Uterus (tissue), 4 donors: ENCODE measurements around the gene ID1. TPM values are rescaled to one million over a fixed set of nuclear protein-coding genes. Genes with fewer than 3 reads are reported as not detected.
"Not testable (repeated sequence)": the region's sequence is repeated elsewhere in the genome, so short reads cannot be mapped to it uniquely, and the experiment has no call there.

Source experiments
- DNase-seq, 2 donors: peaks; one replicate each; pipeline ENCODE4 v3.0.0-alpha.2; 2019 to 2020
- H3K27ac ChIP-seq, 2 donors: fragments of 200-600 bp; sonication (generic); 1 replicate in 1 of 2; 2 replicates in 1 of 2; pipeline ENCODE4 v1.5.1; 2016 to 2018
- H3K27me3 ChIP-seq, 2 donors: fragments of 200-600 bp; sonication (generic); one replicate each; pipeline ENCODE4 v1.5.1; 2018 to 2019; ENCODE audit warnings: control low read depth in 1 of 2
- H3K36me3 ChIP-seq, 2 donors: fragments of 200-600 bp; sonication (generic); one replicate each; pipeline ENCODE4 v1.5.1; 2019; ENCODE audit warnings: control low read depth in 1 of 2
- H3K4me1 ChIP-seq, 2 donors: fragments of 200-600 bp; sonication (generic); one replicate each; pipeline ENCODE4 v1.5.1; 2018 to 2019; ENCODE audit warnings: control low read depth in 1 of 2
- H3K4me3 ChIP-seq, 2 donors: fragments of 200-600 bp; sonication (generic); 1 replicate in 1 of 2; 2 replicates in 1 of 2; pipeline ENCODE4 v1.5.1; 2018 to 2019; ENCODE audit warnings: mild to moderate bottlenecking in 1 of 2
- H3K9me3 ChIP-seq, 2 donors: fragments of 200-600 bp; sonication (generic); one replicate each; pipeline ENCODE4 v1.5.1; 2019; ENCODE audit warnings: control low read depth in 1 of 2
- POLR2A ChIP-seq, 2 donors: fragments of 450-650 bp; IDR thresholded peaks; one replicate each; pipeline ENCODE4 v1.6.1; 2016; ENCODE audit warnings: antibody characterized with exemption in 2 of 2, mild to moderate bottlenecking in 1 of 2, moderate library complexity in 1 of 2
- intact Hi-C: fragments of 100-400 bp; cut with DNase I; formaldehyde crosslinking; loops from one replicate; pipeline ENCODE4 v1.15.1; 2023; ENCODE audit warnings: low total_unique reads
- total RNA-seq, 4 donors: library from RNA; depleted of rRNA in 3 of 4; stranded (reverse); fragments of >200 nt in 3 of 4; gene quantifications; one replicate each; pipeline versions ENCODE4 v1.1.0 to v1.2.4, GENCODE V29; 2014 to 2023
- TF ChIP-seq, protein P1 (sequence below), 4 experiments: fragments of 200-600 bp in 2 of 4; fragments of 450-650 bp in 2 of 4; sonication (generic) in 2 of 4; IDR thresholded peaks; one replicate each; pipeline ENCODE4 v1.5.1; 2016 to 2019; ENCODE audit warnings: antibody characterized with exemption in 4 of 4, mild to moderate bottlenecking in 2 of 4, moderate library complexity in 1 of 4
- donor health status: DM: yes; HTN: yes; CAD: no.

ID1 gene
- total RNA-seq, 4 donors from 2014 or later: 364 to 646 (median 505) TPM

DNA sequence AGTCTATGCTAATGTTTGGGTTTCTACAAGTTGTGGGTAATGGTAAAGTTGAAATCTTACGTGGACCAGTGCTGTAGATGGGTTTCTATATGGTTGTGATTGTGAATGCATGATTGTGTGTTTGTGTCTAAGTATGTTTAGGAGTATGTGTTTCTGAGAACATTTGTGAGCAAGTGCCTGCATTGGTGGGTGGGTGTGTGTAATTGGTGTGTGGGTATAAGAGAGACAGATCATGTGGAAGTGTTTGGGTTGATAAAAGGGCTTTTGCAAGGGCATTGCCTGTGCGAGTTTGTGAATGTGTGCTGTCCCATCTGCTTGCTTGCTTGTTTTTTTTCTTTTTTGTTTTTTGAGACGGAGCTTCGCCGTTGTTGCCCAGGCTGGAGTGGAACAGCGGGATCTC is 25.8 kb upstream of the ID1 start:
- H3K27me3 ChIP-seq: no peaks in the 10 kb centered on the region
- no peak overlapping the region for H3K27ac ChIP-seq
- H3K9me3 ChIP-seq: no peaks in the 10 kb centered on the region
- H3K4me3 ChIP-seq: no peak overlapping the region
- intact Hi-C loops: no loop called here
- TF ChIP-seq, protein P1, sequence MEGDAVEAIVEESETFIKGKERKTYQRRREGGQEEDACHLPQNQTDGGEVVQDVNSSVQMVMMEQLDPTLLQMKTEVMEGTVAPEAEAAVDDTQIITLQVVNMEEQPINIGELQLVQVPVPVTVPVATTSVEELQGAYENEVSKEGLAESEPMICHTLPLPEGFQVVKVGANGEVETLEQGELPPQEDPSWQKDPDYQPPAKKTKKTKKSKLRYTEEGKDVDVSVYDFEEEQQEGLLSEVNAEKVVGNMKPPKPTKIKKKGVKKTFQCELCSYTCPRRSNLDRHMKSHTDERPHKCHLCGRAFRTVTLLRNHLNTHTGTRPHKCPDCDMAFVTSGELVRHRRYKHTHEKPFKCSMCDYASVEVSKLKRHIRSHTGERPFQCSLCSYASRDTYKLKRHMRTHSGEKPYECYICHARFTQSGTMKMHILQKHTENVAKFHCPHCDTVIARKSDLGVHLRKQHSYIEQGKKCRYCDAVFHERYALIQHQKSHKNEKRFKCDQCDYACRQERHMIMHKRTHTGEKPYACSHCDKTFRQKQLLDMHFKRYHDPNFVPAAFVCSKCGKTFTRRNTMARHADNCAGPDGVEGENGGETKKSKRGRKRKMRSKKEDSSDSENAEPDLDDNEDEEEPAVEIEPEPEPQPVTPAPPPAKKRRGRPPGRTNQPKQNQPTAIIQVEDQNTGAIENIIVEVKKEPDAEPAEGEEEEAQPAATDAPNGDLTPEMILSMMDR (IDR thresholded peaks at IDR 0.05): no peak
- TF ChIP-seq POLR2A (IDR thresholded peaks at IDR 0.05): no peak
- H3K36me3 ChIP-seq: no peaks in the 10 kb centered on the region
- DNase-seq: no peak
- no peaks in the 10 kb centered on the region for H3K4me1 ChIP-seq

DNA sequence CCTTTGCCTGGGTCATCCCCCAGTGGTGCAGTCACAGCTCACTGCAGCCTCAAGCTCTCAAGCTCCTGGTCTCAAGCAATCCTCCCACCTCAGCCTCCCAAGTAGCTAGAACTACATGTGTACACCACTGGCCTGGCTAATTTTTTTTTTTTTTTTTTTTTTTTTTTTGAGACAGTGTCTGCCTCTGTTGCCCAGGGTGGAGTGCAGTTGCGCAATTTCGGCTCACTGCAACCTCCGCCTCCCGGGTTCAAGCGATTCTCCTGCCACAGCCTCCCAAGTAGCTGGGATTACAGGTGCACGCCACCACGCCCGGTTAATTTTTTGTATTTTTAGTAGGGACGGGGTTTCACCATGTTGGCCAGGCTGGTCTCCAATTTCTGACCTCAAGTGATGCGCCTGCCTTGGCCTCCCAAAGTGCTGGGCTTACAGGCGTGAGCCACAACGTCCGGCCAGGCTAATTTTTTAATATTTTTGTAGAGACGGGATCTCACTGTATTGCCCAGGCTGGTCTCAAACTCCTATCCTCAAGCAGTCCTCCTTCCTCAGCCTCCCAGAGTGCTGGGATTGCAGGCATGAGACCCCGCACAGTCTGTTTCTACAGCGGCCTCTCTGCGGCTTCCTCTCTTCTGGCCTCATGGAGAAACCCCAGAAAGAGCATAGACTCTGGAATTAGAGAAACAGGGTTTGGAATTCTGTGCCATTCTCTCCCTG is 25.0 kb upstream of the ID1 start:
- H3K27ac ChIP-seq, H3K9me3 ChIP-seq, intact Hi-C loops, DNase-seq, H3K36me3 ChIP-seq, H3K4me3 ChIP-seq, H3K27me3 ChIP-seq, H3K4me1 ChIP-seq: not testable (repeated sequence)

DNA sequence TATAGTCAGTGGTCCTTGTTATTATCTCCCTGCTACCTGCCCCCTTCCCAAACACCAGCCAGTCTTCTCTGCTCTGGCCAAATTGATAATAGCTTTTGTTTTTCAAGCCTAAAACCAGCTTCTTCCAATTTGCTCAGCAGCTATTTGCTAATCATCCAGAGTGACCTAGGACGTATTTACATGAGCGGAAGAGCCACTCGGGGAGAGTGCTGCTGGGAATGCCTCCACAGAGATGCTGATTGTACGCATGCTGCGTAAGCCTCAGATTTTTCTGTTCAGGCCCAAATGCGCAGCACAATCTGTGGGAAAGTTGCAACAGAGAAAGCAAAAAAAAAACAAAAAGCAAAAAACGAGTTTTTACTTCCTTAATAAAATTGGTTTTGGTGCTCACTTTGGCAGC is 24.4 kb upstream of the ID1 start:
- Histone ChIP-seq H3K4me1 (no peaks in the 10 kb centered on the region), H3K9me3 (no peaks in the 10 kb centered on the region), H3K27me3 (no peaks in the 10 kb centered on the region), H3K4me3 (no peak overlapping the region), H3K36me3 (no peaks in the 10 kb centered on the region), H3K27ac (no peak overlapping the region)
- no peak for DNase-seq
- no peak for TF ChIP-seq POLR2A (IDR thresholded peaks at IDR 0.05)
- TF ChIP-seq, protein P1 (IDR thresholded peaks at IDR 0.05): no peak
- intact Hi-C loops: no loop called here

DNA sequence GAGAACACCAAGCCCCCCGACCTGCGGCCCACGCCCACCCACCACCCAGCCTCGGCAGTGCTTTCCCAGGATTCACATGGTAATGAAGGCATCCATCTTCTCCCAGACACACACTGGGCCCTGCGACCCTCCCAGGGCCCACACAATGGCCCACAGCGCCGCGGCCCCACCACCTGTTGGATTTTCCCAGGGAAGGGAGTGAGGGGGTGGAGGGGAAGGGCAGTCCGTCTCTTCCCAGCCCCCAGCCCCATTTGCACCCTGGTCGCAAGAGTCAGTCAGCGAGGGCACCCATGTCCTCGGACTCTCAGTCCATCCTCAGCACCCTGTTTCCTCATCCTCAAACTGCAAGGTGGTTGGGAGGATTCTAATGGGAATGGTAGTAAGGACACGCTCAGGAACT is 23.7 kb upstream of the ID1 start:
- intact Hi-C loops: no loop called here
- Histone ChIP-seq H3K4me1 (no peaks in the 10 kb centered on the region), H3K27me3 (no peaks in the 10 kb centered on the region), H3K9me3 (no peaks in the 10 kb centered on the region), H3K4me3 (no peak overlapping the region), H3K36me3 (no peaks in the 10 kb centered on the region), H3K27ac (no peak overlapping the region)
- no peak for TF ChIP-seq POLR2A (IDR thresholded peaks at IDR 0.05)
- TF ChIP-seq, protein P1 (IDR thresholded peaks at IDR 0.05): no peak
- DNase-seq: no peak

DNA sequence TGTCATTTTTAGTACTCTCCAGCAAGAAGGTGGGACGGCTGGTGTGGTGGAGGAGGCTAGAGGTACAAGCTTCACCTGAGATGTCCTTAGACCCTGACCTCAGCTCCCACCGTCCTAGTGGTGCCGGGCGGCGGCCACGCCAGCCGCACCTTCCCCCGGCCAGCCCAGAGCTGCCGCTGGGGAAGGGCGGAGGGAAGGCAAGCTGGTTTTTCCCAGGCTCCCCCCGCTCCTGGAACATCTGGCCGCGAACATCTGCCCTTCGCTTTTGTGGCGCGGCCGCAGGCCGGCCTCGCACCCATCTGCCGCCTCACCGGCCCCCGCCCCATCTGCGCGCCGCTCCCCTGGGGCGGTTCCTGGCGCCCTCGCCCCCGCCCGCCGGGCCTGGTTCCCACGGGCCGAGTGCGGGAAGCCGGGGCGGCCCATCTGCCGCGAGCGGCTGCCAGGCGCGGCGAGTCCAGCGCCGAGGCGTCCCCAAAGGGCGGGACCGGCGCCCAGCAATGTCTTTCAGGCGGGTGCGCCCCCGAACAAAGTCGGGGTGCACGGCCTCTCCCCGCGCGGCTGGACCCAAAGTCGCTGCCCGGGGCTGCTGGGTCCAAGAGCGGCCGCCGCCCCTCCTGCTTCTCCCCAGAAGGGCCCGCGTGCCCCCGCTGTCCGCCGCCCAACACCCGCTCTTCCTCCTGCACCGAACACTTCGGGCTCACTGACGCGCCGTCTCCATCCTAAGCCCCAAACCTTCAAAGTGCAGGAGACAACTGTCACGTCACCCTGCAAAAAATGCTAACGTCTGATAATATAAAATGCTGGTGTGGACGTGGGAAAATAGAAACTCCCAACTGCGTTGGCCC is 17.3 kb upstream of the ID1 start:
- intact Hi-C loops: no loop called here
- Histone ChIP-seq H3K4me1 (no peaks in the 10 kb centered on the region), H3K36me3 (no peaks in the 10 kb centered on the region), H3K9me3 (no peaks in the 10 kb centered on the region), H3K27ac (peak overlapping the region; percentile 61 to 77), H3K4me3 (peak overlapping the region; percentile 22 to 44), H3K27me3 (no peaks in the 10 kb centered on the region)
- DNase-seq: no peak
- TF ChIP-seq, protein P1 (IDR thresholded peaks at IDR 0.05): no peak
- TF ChIP-seq POLR2A (IDR thresholded peaks at IDR 0.05): peak in 1 of 2 donors; percentile 37
